ENCODE results near the gene CALCB. TPM values are rescaled to one million over a fixed set of nuclear protein-coding genes. Genes with fewer than 3 reads are reported as not detected.

Gene CALCB
- total and polyA plus RNA-seq, 2 donors (not counting 3 experiments of a cell fraction or from before 2014, with no cell fraction given): not detected

DNA sequence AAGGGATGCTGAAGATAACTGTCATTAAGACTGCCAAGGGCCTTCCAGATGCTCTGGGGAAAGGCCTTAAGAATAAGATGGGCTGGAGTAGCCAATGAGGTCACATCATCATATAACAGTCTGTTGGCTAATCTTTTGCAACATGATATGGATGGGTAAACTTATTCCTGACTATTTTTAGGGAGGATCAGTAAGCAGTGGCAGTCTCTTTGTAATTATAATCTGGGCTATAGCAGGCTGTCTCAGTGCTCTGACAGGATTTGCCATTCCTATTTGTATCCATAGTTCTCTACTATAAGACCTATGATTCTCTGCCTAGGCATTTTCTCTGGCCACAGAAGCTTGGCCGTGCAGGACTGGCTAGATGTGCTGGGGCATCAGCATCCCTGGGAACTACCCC is 16.1 kb upstream of the CALCB start:
- TF ChIP-seq FOS (IDR thresholded peaks at IDR 0.05; ENCODE audit: borderline replicate concordance, insufficient read depth, low read length): no peak
- TF ChIP-seq POLR2AphosphoS5 (IDR thresholded peaks at IDR 0.05; ENCODE audit: insufficient read depth, low read depth, low read length): no peak
- POLR2A ChIA-PET: no interaction called here
- CTCF ChIA-PET: no interaction called here
- H3K9me3 ChIP-seq (replicated peaks; ENCODE audit: control insufficient read depth, insufficient read depth, low read length): no peaks in the 10 kb centered on the region
- no peak for DNase-seq (ENCODE audit: low read depth, low spot score)
- H3K79me2 ChIP-seq (ENCODE audit: control insufficient read depth, insufficient read depth, low read length): no peaks in the 10 kb centered on the region
- no peak overlapping the region for H3K9ac ChIP-seq (replicated peaks; ENCODE audit: extremely low read depth, insufficient read depth, low read length)
- no peak for FAIRE-seq
- no TSS peak for BruUV-seq (replicated peaks)
- H3K27ac ChIP-seq (ENCODE audit: insufficient read depth, low read depth, low read length): no peak overlapping the region
- no peaks in the 10 kb centered on the region for H3K36me3 ChIP-seq (ENCODE audit: control insufficient read depth in 2 of 2, extremely low read depth in 1 of 2, insufficient read depth in 2 of 2, low read length in 2 of 2)
- H4K20me1 ChIP-seq (replicated peaks; ENCODE audit: control insufficient read depth, extremely low read depth, insufficient read depth, low read length): no peaks in the 10 kb centered on the region
- no peaks in the 10 kb centered on the region for H3K4me1 ChIP-seq (ENCODE audit: control insufficient read depth, extremely low read depth, insufficient read depth, low read length)
- no peak overlapping the region for H3K4me2 ChIP-seq (ENCODE audit: insufficient read depth, low read length)
- dilution Hi-C loops (cut with MboI; ENCODE audit: extremely low pct_ligation_motif_present, low sequenced_read_pairs) (no loop called here), intact Hi-C loops (cut with micrococcal nuclease) (no loop called here)
- no peaks in the 10 kb centered on the region for H3K9me1 ChIP-seq (replicated peaks; ENCODE audit: control insufficient read depth, extremely low read depth, insufficient read depth, low read length)
- H2AFZ ChIP-seq (ENCODE audit: low read depth, low read length): no peak overlapping the region
- no peaks in the 10 kb centered on the region for H3K27me3 ChIP-seq (ENCODE audit: control insufficient read depth in 2 of 2, insufficient read depth in 2 of 2, low read length in 2 of 2)
- H3K4me3 ChIP-seq (replicated peaks in 1 of 3; ENCODE audit: insufficient read depth in 1 of 3, low read depth in 1 of 3, low read length in 3 of 3): no peak overlapping the region

DNA sequence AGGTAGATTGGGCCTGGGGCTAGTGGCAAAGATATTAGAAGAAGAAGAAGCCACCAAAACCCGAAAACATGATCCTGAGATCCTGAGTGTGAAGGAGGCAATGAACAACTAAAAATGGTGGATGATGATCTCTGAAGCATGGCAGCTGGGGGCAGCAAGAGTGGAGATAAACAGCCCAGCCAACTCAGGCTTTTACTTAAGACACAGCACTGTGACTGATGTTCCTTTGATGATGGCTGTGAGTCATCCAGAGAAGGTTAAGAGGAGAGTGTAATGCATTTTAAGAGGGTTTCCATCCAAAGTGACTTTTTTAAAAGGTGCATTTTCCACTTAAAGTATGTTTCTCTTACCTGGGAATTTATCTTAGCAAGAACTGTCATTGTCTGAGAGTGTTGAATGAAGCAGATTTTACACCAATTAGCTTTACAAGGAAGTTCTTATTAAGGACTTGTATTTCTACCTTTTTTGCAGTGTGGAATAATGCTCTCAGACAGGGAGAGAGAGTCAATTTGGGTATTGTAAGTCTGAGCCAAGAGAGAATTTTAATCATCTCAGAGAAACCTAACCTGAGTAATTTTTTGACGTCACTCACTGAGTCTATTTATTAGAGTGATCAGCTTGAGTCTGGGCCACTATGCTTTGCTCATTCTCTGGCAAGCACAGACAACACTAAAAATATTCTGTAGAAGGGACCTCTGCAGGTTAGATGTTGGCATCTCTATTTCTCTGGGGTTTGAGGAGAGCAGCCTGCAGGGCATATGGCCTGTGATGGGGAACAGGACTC is 14.1 kb upstream of the CALCB start:
- FAIRE-seq: no peak
- Histone ChIP-seq H3K36me3 (ENCODE audit: control insufficient read depth in 2 of 2, extremely low read depth in 1 of 2, insufficient read depth in 2 of 2, low read length in 2 of 2) (no peaks in the 10 kb centered on the region), H3K79me2 (ENCODE audit: control insufficient read depth, insufficient read depth, low read length) (no peaks in the 10 kb centered on the region), H3K27me3 (ENCODE audit: control insufficient read depth in 2 of 2, insufficient read depth in 2 of 2, low read length in 2 of 2) (no peaks in the 10 kb centered on the region), H3K9me3 (replicated peaks; ENCODE audit: control insufficient read depth, insufficient read depth, low read length) (no peaks in the 10 kb centered on the region), H3K4me3 (replicated peaks in 1 of 3; ENCODE audit: insufficient read depth in 1 of 3, low read depth in 1 of 3, low read length in 3 of 3) (no peak overlapping the region), H3K9me1 (replicated peaks; ENCODE audit: control insufficient read depth, extremely low read depth, insufficient read depth, low read length) (no peaks in the 10 kb centered on the region), H4K20me1 (replicated peaks; ENCODE audit: control insufficient read depth, extremely low read depth, insufficient read depth, low read length) (no peaks in the 10 kb centered on the region), H3K27ac (ENCODE audit: insufficient read depth, low read depth, low read length) (no peak overlapping the region), H2AFZ (ENCODE audit: low read depth, low read length) (no peak overlapping the region), H3K9ac (replicated peaks; ENCODE audit: extremely low read depth, insufficient read depth, low read length) (no peak overlapping the region), H3K4me2 (ENCODE audit: insufficient read depth, low read length) (no peak overlapping the region), H3K4me1 (ENCODE audit: control insufficient read depth, extremely low read depth, insufficient read depth, low read length) (no peaks in the 10 kb centered on the region)
- POLR2A ChIA-PET: no interaction called here
- TF ChIP-seq MYC (IDR thresholded peaks at IDR 0.05; ENCODE audit: low read depth, low read length): no peak
- intact Hi-C loops (cut with micrococcal nuclease): no loop called here
- BruUV-seq (replicated peaks): no TSS peak
- CTCF ChIA-PET: interaction anchor here (1.5 kb wide), 1 partner anchor 151 kb away, joined by 7 read pairs; no protein-coding TSS in a partner anchor
- DNase-seq (ENCODE audit: low read depth, low spot score): no peak
- dilution Hi-C loops (cut with MboI; ENCODE audit: extremely low pct_ligation_motif_present, low sequenced_read_pairs): no loop called here

Measured in endothelial cell of umbilical vein (primary cell).